Measurements from ENCODE around the gene TSC2.
"Not testable (repeated sequence)": the region's sequence is repeated elsewhere in the genome, so short reads cannot be mapped to it uniquely, and the experiment has no call there.

Gene TSC2

DNA sequence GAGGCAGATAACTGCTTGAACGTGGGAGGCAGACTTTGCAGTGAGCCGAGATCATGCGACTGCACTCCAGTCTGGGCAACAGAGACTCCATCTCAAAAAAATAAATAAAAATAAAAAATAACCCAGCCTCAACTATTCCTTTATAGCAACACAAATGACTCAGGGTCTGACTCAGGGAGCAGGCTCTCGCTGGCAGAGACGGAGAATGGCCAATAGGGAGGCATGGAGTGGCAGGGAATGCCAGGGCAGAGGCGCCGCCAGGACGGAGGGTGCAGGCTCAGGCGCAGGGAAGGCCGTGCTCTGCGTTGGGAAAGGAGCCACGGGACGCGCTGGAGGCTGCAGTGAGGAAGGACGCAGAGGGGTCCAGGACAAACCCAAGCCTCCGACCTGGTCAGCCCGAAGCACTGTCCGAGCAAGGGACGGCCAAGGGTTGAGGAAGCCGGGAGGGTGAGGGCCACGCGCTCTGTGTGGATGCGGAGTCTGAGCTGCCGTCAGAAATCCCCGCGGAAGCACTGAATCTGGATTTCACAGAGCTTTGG, 47.6 kb downstream of the TSC2 start:
- peak overlapping the region; percentile 40; the same call in 1 of the 2 replicates for H3K27ac ChIP-seq (ENCODE audit: low read depth, low read length)
- no peak overlapping the region for H2AFZ ChIP-seq (ENCODE audit: low read length, unreplicated experiment)
- no peak overlapping the region for H3K4me3 ChIP-seq (ENCODE audit: low read depth, low read length)
- H3K79me2 ChIP-seq (ENCODE audit: control insufficient read depth, insufficient read depth, low read length, unreplicated experiment): no peaks in the 10 kb centered on the region
- peaks cover 16% of the 10 kb centered on the region; the same call in 1 of the 2 replicates for H3K36me3 ChIP-seq (ENCODE audit: insufficient read depth, low read length)
- H3K4me1 ChIP-seq (ENCODE audit: control insufficient read depth, insufficient read depth, low read length, unreplicated experiment): peaks cover 9% of the 10 kb centered on the region
- H3K27me3 ChIP-seq (ENCODE audit: insufficient read depth, low read length): no peaks in the 10 kb centered on the region

DNA sequence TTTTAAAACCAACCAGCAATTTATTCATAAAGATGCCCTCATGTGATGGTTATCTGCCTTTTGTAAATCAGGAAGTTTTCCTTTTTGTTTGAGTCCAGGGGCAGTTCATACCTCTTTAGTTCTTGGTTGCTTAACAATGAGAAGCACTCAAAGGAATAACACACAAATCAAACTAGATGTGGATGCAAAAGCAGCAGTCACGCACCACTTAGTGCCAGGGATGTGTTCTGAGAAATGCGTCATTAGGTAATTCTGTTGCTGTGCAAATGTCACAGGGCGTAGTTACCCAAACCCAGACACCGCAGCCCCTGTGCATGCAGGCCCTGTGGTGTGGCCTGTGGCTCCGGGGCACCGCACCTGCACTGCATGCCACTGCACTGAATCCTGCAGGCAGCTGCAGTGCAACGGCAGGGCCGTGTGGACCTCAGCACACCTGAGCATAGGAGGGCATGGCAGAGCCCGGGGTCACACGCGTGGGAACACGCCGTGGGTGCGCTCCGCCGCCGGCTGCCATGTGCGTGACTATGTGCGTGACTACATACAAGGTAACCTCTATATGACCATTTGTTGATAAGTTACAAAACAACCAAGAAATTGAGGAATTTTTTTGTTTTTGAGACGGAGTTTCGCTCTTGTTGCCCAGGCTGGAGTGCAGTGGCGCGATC, 48.3 kb downstream of the TSC2 start:
- Histone ChIP-seq H3K27ac (ENCODE audit: low read depth, low read length) (peak overlapping the region; percentile 40; the same call in 1 of the 2 replicates), H3K4me3 (ENCODE audit: low read depth, low read length) (no peak overlapping the region), H2AFZ (ENCODE audit: low read length, unreplicated experiment) (no peak overlapping the region), H3K79me2 (ENCODE audit: control insufficient read depth, insufficient read depth, low read length, unreplicated experiment) (no peaks in the 10 kb centered on the region), H3K36me3 (ENCODE audit: insufficient read depth, low read length) (peaks cover 12% of the 10 kb centered on the region; the same call in 1 of the 2 replicates), H3K4me1 (ENCODE audit: control insufficient read depth, insufficient read depth, low read length, unreplicated experiment) (peaks cover 9% of the 10 kb centered on the region), H3K27me3 (ENCODE audit: insufficient read depth, low read length) (no peaks in the 10 kb centered on the region)

DNA sequence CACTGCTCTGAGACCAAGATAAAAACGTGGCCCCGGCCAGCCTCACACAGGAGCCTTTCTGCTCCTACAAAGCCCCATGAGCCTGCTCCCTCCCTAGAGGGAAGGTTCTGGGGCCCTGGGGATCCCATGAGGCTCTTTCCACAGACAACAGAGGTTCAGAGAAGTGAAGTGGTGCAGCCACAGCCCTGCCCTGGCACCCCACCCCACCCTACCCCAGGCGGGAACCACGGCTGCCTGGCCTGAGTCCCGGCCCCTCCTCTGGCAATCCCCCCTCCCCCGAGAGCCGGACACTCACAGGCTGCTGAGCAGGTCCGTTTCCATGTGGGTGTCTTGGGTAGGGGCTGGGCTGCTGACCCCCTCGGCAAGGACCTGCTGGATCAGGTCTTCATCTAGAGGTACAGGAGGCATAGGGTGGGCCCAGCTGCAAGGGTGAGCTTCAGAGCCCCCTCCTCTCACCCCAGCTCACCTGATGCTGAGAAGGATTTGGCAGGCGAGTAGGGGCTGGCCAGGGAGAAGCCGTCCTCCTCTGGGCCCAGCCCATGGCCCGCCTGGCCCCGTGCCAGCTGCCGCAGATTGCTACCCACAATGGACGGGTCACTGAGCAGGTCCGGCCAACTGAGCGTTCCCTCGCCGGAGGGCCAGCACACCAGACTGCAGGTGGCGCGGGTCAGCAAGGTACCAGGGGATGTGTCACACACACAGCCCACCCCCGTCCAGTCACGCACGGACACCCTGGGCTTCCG, 49.2 kb downstream of the TSC2 start:
- Histone ChIP-seq H3K27me3 (ENCODE audit: insufficient read depth, low read length) (no peaks in the 10 kb centered on the region), H3K79me2 (ENCODE audit: control insufficient read depth, insufficient read depth, low read length, unreplicated experiment) (no peaks in the 10 kb centered on the region), H3K4me1 (ENCODE audit: control insufficient read depth, insufficient read depth, low read length, unreplicated experiment) (peaks cover 9% of the 10 kb centered on the region), H3K4me3 (ENCODE audit: low read depth, low read length) (no peak overlapping the region), H2AFZ (ENCODE audit: low read length, unreplicated experiment) (no peak overlapping the region), H3K36me3 (ENCODE audit: insufficient read depth, low read length) (peaks cover 6% of the 10 kb centered on the region; the same call in 1 of the 2 replicates), H3K27ac (ENCODE audit: low read depth, low read length) (no peak overlapping the region)

DNA sequence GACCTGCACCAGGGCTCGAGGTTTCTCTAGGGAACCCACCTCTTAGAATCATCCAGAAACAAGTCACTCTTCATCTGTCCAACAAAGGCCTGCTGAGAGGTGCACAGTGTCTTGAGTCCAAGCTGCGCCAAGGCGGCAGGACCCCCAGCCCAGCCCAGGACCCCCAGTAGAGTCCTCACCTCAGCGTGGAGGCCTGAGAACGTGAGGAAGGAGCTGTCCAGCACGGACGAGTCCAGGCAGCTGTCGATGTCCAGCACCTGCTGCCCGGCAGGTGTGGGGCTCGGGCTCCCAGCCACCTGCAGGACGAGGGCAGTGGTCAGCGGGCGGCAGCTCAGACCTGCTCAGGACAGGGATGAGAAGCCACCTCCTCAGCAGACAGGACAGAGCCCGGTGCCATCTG, 49.9 kb downstream of the TSC2 start:
- H3K36me3 ChIP-seq (ENCODE audit: insufficient read depth, low read length); H3K4me3 ChIP-seq (ENCODE audit: low read depth, low read length); H3K27me3 ChIP-seq (ENCODE audit: insufficient read depth, low read length); H3K4me1 ChIP-seq (ENCODE audit: control insufficient read depth, insufficient read depth, low read length, unreplicated experiment); H2AFZ ChIP-seq (ENCODE audit: low read length, unreplicated experiment); H3K79me2 ChIP-seq (ENCODE audit: control insufficient read depth, insufficient read depth, low read length, unreplicated experiment); H3K27ac ChIP-seq (ENCODE audit: low read depth, low read length): not testable (repeated sequence)

DNA sequence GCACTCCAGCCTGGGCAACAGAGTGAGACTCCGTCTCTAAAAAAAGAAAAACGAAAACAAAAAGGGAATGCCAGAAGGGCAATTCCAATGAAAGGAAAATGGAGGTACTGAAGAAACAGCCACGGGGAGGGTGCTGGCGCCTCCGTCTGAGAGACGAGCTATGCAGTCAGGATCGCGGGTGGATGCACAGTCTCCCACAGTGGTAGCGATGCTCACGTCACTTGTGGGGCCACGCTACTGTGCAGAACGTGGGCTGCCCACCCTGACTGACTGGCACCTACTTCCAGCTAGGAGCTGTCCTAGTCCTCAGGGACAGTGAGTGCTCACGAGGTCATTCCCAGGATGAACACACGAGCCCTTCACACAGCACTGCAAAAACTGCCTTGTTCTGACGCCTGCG, 53.8 kb downstream of the TSC2 start:
- not testable (repeated sequence) for H3K36me3 ChIP-seq (ENCODE audit: insufficient read depth, low read length); H3K27me3 ChIP-seq (ENCODE audit: insufficient read depth, low read length); H2AFZ ChIP-seq (ENCODE audit: low read length, unreplicated experiment); H3K27ac ChIP-seq (ENCODE audit: low read depth, low read length); H3K79me2 ChIP-seq (ENCODE audit: control insufficient read depth, insufficient read depth, low read length, unreplicated experiment); H3K4me3 ChIP-seq (ENCODE audit: low read depth, low read length); H3K4me1 ChIP-seq (ENCODE audit: control insufficient read depth, insufficient read depth, low read length, unreplicated experiment)

DNA sequence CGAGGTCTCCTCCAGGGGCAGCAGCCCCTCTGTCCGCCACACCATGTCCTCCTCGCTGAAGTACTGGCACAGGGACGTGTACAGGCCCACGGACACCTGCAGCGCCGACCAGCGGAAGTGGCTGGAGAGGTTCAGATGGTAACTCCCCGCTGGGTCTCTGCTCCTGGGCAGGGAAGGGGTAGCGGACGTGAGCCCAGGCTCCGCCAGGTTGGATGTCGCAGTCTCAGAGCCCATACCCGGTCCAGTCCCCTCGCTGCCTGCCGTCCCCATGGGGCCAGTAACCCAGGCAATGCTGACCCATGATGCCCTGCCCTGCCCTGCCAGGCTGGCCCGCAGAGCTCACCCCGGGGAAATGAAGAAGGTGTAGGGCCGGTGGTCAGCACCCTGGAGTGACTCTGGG, 54.7 kb downstream of the TSC2 start:
- H3K4me3 ChIP-seq (ENCODE audit: low read depth, low read length): no peak overlapping the region
- no peak overlapping the region for H2AFZ ChIP-seq (ENCODE audit: low read length, unreplicated experiment)
- no peak overlapping the region for H3K27ac ChIP-seq (ENCODE audit: low read depth, low read length)
- H3K36me3 ChIP-seq (ENCODE audit: insufficient read depth, low read length): no peaks in the 10 kb centered on the region
- H3K4me1 ChIP-seq (ENCODE audit: control insufficient read depth, insufficient read depth, low read length, unreplicated experiment): peaks cover 7% of the 10 kb centered on the region
- H3K27me3 ChIP-seq (ENCODE audit: insufficient read depth, low read length): no peaks in the 10 kb centered on the region
- no peaks in the 10 kb centered on the region for H3K79me2 ChIP-seq (ENCODE audit: control insufficient read depth, insufficient read depth, low read length, unreplicated experiment)

DNA sequence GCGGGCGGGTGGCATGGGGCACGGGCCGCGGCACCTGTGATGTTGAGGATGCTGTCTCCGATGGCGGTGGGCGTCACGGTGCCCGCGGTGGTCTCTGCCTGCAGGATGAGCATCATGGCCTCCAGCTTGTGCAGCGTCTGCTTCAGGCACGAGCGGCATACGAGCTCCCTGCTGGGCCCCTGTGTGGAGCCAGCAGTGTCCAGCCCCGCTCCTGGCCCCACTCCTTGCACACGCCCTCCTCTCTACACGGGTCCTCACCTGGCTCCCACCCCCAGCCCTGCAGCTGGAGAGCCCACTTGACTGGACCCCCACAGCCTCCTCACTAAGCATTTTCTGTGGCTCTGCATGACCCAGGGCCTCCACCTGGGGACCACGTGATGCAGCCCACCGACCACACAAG, 56.7 kb downstream of the TSC2 start:
- H3K27ac ChIP-seq (ENCODE audit: low read depth, low read length); H3K4me3 ChIP-seq (ENCODE audit: low read depth, low read length); H3K36me3 ChIP-seq (ENCODE audit: insufficient read depth, low read length); H3K27me3 ChIP-seq (ENCODE audit: insufficient read depth, low read length); H3K4me1 ChIP-seq (ENCODE audit: control insufficient read depth, insufficient read depth, low read length, unreplicated experiment); H2AFZ ChIP-seq (ENCODE audit: low read length, unreplicated experiment); H3K79me2 ChIP-seq (ENCODE audit: control insufficient read depth, insufficient read depth, low read length, unreplicated experiment): not testable (repeated sequence)

DNA sequence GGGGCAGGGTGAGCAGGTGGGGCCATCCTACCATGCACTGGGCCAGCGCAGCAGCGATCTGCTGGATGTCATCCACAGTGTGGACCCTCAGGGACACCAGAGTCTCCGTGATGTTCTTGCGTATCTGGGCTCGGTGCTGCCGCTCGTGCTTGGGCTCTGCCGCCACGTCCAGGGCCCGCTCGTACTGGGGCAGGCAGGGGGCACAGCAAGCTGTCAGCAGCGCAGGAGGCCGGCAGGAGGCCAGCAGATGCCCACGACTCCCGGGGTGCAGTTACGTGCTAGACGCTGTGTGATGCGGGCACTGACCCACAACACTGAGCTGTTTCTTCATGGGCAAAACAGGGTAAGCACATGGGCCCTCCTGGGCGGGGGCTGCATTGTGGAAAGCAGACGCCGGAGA, 57.5 kb downstream of the TSC2 start:
- H3K36me3 ChIP-seq (ENCODE audit: insufficient read depth, low read length); H3K4me3 ChIP-seq (ENCODE audit: low read depth, low read length); H3K4me1 ChIP-seq (ENCODE audit: control insufficient read depth, insufficient read depth, low read length, unreplicated experiment); H3K27ac ChIP-seq (ENCODE audit: low read depth, low read length); H3K27me3 ChIP-seq (ENCODE audit: insufficient read depth, low read length); H2AFZ ChIP-seq (ENCODE audit: low read length, unreplicated experiment); H3K79me2 ChIP-seq (ENCODE audit: control insufficient read depth, insufficient read depth, low read length, unreplicated experiment): not testable (repeated sequence)

DNA sequence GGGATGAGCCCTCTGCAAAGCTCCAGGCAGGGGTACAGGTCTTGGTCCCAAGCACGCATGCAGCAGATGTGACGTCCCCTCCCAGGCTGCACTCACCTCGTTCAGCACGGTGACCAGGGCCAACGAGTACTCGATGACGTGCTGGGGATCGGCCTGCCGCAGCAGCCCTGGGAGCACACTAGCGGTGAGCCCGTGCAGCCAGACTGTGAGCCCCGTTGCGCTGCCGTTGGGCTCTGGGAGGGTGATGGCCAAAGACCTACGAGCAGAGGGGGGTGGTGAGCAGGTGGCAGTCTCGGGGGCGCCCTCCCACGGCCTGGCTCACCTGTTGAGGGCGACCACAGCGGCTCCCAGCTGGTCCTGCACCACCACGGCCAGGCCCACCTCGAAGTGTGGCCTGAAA, 58.0 kb downstream of the TSC2 start:
- not testable (repeated sequence) for H3K36me3 ChIP-seq (ENCODE audit: insufficient read depth, low read length); H3K27me3 ChIP-seq (ENCODE audit: insufficient read depth, low read length); H3K27ac ChIP-seq (ENCODE audit: low read depth, low read length); H3K4me1 ChIP-seq (ENCODE audit: control insufficient read depth, insufficient read depth, low read length, unreplicated experiment); H3K4me3 ChIP-seq (ENCODE audit: low read depth, low read length); H2AFZ ChIP-seq (ENCODE audit: low read length, unreplicated experiment); H3K79me2 ChIP-seq (ENCODE audit: control insufficient read depth, insufficient read depth, low read length, unreplicated experiment)

DNA sequence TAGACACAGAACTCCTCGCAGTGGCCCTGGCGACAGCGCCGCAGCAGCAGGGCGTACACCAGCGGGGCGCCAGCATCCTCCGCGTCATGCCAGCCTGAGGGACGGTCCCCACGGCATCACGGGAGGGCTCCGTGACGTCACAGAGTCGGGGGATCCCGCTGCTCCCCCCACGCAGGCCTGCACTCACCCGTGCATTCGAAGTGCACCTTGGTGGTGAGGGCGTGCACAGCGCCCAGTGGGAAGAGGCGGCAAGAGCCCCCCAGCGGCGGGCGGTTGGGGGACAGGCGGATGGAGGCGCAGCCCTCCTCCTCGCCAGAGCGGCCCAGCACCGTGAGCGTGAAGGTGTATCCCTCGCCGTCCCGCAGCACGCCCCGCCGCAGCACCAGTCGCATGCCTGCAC, 58.4 kb downstream of the TSC2 start:
- not testable (repeated sequence) for H3K79me2 ChIP-seq (ENCODE audit: control insufficient read depth, insufficient read depth, low read length, unreplicated experiment); H3K27me3 ChIP-seq (ENCODE audit: insufficient read depth, low read length); H3K4me3 ChIP-seq (ENCODE audit: low read depth, low read length); H3K36me3 ChIP-seq (ENCODE audit: insufficient read depth, low read length); H3K4me1 ChIP-seq (ENCODE audit: control insufficient read depth, insufficient read depth, low read length, unreplicated experiment); H2AFZ ChIP-seq (ENCODE audit: low read length, unreplicated experiment)
- peak overlapping the region; percentile 68; the same call in 1 of the 2 replicates for H3K27ac ChIP-seq (ENCODE audit: low read depth, low read length)
